HepG2 (cell line): ENCODE results near the gene VPS11. TPM values are rescaled to one million over a fixed set of nuclear protein-coding genes. Genes with fewer than 3 reads are reported as not detected.

Source experiments
- ATF2 ChIP-seq: sonication (generic); formaldehyde crosslinking; IDR thresholded peaks from 2 replicates; pipeline ENCODE4 v1.4.0; 2020; ENCODE audit warnings: missing genetic modification reagents
- ATRX ChIP-seq: sonication (generic); formaldehyde crosslinking; IDR thresholded peaks from 2 replicates; pipeline ENCODE4 v1.4.0; 2020; ENCODE audit warnings: missing genetic modification reagents, borderline replicate concordance
- CEBPG ChIP-seq: IDR thresholded peaks from 2 replicates; pipeline ENCODE4 v1.6.1; 2016
- GABPA ChIP-seq, 2 experiments: IDR thresholded peaks; 2 replicates each; pipeline ENCODE4 v1.6.1; 2011 to 2016; ENCODE audit warnings: low read depth in 2 of 2, low read length in 1 of 2, missing biosample characterization in 1 of 2, missing genetic modification characterization in 1 of 2
- MTF2 ChIP-seq: sonication (generic); formaldehyde crosslinking; IDR thresholded peaks from 2 replicates; pipeline ENCODE4 v1.5.0; 2020; ENCODE audit warnings: missing genetic modification reagents, borderline replicate concordance
- NFE2 ChIP-seq: sonication (generic); formaldehyde crosslinking; IDR thresholded peaks from 2 replicates; pipeline ENCODE4 v1.4.0; 2020; ENCODE audit warnings: missing genetic modification reagents
- NR1H2 ChIP-seq: sonication (generic); formaldehyde crosslinking; IDR thresholded peaks from 2 replicates; pipeline ENCODE4 v1.8.1; 2022; ENCODE audit warnings: low read depth, missing genetic modification reagents, borderline replicate concordance
- PATZ1 ChIP-seq: sonication (generic); formaldehyde crosslinking; IDR thresholded peaks from 2 replicates; pipeline ENCODE4 v1.4.0; 2020; ENCODE audit warnings: missing genetic modification reagents
- PRDM10 ChIP-seq: sonication (generic); formaldehyde crosslinking; IDR thresholded peaks from 2 replicates; pipeline ENCODE4 v1.4.0; 2020; ENCODE audit warnings: low read depth, missing genetic modification reagents
- REST ChIP-seq, 2 experiments: IDR thresholded peaks; 2 replicates each; pipeline ENCODE4 v1.6.1; 2011 to 2012; ENCODE audit warnings: low read length in 2 of 2, borderline replicate concordance in 1 of 2, low read depth in 1 of 2, mild to moderate bottlenecking in 1 of 2, moderate library complexity in 1 of 2
- SNAI1 ChIP-seq: sonication (generic); formaldehyde crosslinking; IDR thresholded peaks from 2 replicates; pipeline ENCODE4 v1.5.0; 2020; ENCODE audit warnings: mild to moderate bottlenecking, missing genetic modification reagents, borderline replicate concordance
- SP1 ChIP-seq, 2 experiments: fragments of 450-650 bp in 1 of 2; sonication (generic) in 1 of 2; formaldehyde crosslinking in 1 of 2; IDR thresholded peaks; 2 replicates each; pipeline versions ENCODE4 v1.4.0 to v1.6.1; 2016 to 2020; ENCODE audit warnings: missing genetic modification reagents in 1 of 2
- ZFP82 ChIP-seq: sonication (generic); formaldehyde crosslinking; IDR thresholded peaks from 2 replicates; pipeline ENCODE4 v1.5.1; 2020; ENCODE audit warnings: mild to moderate bottlenecking, missing genetic modification reagents, borderline replicate concordance
- ZNF160 ChIP-seq: sonication (generic); formaldehyde crosslinking; IDR thresholded peaks from 2 replicates; pipeline ENCODE4 v1.8.0; 2022; ENCODE audit warnings: mild to moderate bottlenecking, inconsistent platforms, missing genetic modification reagents
- ZNF207 ChIP-seq: fragments of 450-650 bp; IDR thresholded peaks from 2 replicates; pipeline ENCODE4 v1.6.1; 2016; ENCODE audit warnings: antibody characterized with exemption, borderline replicate concordance
- ZNF746 ChIP-seq: sonication (generic); formaldehyde crosslinking; IDR thresholded peaks from 2 replicates; pipeline ENCODE4 v1.8.0; 2022; ENCODE audit warnings: mild to moderate bottlenecking, missing genetic modification reagents
- ZSCAN12 ChIP-seq: sonication (generic); formaldehyde crosslinking; IDR thresholded peaks from 2 replicates; pipeline ENCODE4 v1.9.0; 2021; ENCODE audit warnings: mild to moderate bottlenecking, missing genetic modification reagents
- polyA plus RNA-seq, 8 experiments: library from polyadenylated mRNA; depleted of rRNA in 3 of 8; stranded (reverse) in 7 of 8; unstranded in 1 of 8; fragments of >200 nt; fragmentation: Illumina TruSeq in 4 of 8; extraction: Trizol in 4 of 8; gene quantifications; 2 replicates each; pipeline versions ENCODE4 v1.2.1 to v1.2.3, GENCODE V29; 2011 to 2016; ENCODE audit warnings: low read depth in 4 of 8, missing spikeins in 1 of 8, mixed read lengths in 1 of 8; ENCODE audit not compliant: insufficient read depth in 1 of 8
- total RNA-seq, 5 experiments: library from RNA; depleted of rRNA; stranded (reverse); fragments of >200 nt; fragmentation: Illumina TruSeq; extraction: Trizol; gene quantifications; 2 replicates each; pipeline ENCODE4 v1.2.3, GENCODE V29; 2016; ENCODE audit warnings: low read depth in 1 of 5
- TF ChIP-seq, protein P1 (sequence below), 2 experiments: fragments of 450-650 bp in 1 of 2; sonication (generic) in 1 of 2; formaldehyde crosslinking; IDR thresholded peaks; 2 replicates each; pipeline versions ENCODE4 v1.5.0 to v1.8.0; 2020 to 2022; ENCODE audit warnings: mild to moderate bottlenecking in 1 of 2, missing genetic modification reagents in 1 of 2

VPS11 gene
- total and polyA plus RNA-seq, 2 of the 13 experiments (the other 11 are each of a cell fraction or from before 2014, with no cell fraction given) = 13.7 to 21.6 TPM

GRCh38 chr11:119108857-119109221 lies 41.2 kb downstream of the VPS11 start (continued):
- no peak; the same call in none of the 2 replicates for TF ChIP-seq PATZ1 (CRISPR knock-in tag)
- TF ChIP-seq ZNF207 = no peak
- TF ChIP-seq, protein P1, sequence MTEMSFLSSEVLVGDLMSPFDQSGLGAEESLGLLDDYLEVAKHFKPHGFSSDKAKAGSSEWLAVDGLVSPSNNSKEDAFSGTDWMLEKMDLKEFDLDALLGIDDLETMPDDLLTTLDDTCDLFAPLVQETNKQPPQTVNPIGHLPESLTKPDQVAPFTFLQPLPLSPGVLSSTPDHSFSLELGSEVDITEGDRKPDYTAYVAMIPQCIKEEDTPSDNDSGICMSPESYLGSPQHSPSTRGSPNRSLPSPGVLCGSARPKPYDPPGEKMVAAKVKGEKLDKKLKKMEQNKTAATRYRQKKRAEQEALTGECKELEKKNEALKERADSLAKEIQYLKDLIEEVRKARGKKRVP (CRISPR knock-in tag; IDR thresholded peaks at IDR 0.05) = no peak
- no peak for TF ChIP-seq ZFP82 (CRISPR knock-in tag)
- TF ChIP-seq ZNF160 (CRISPR knock-in tag) = no peak
- TF ChIP-seq REST (IDR thresholded peaks at IDR 0.05; ENCODE audit: borderline replicate concordance in 1 of 2, low read depth in 1 of 2, low read length in 2 of 2) = no peak
- no peak for TF ChIP-seq SP1 (IDR thresholded peaks at IDR 0.05)
- TF ChIP-seq SP1 (CRISPR knock-in tag; IDR thresholded peaks at IDR 0.05) = no peak
- TF ChIP-seq PRDM10 (CRISPR knock-in tag) = no peak
- TF ChIP-seq CEBPG (CRISPR knock-in tag) = no peak
- TF ChIP-seq ATF2 = no peak
- TF ChIP-seq NFE2 (CRISPR knock-in tag) = no peak
- TF ChIP-seq ATRX (CRISPR knock-in tag) = no peak
- no peak for TF ChIP-seq ZSCAN12
- TF ChIP-seq MTF2 (CRISPR knock-in tag) = no peak
- no peak for TF ChIP-seq GABPA (IDR thresholded peaks at IDR 0.05; ENCODE audit: low read depth, low read length)
- peak; percentile 70 for TF ChIP-seq GABPA (CRISPR knock-in tag; IDR thresholded peaks at IDR 0.05; ENCODE audit: low read depth)
- TF ChIP-seq ZNF746 (CRISPR knock-in tag) = no peak
- TF ChIP-seq SNAI1 = no peak
- no peak for TF ChIP-seq NR1H2 (CRISPR knock-in tag)
